Measurements from ENCODE around the gene OPA1. TPM values are rescaled to one million over a fixed set of nuclear protein-coding genes. Genes with fewer than 3 reads are reported as not detected.

OPA1 gene
- total and polyA plus RNA-seq, 2 of the 13 experiments (the other 11 are each of a cell fraction or from before 2014, with no cell fraction given) = 26.7 to 78.5 TPM

GRCh38 chr3:193592841-193593667 lies at the start of gene OPA1 (continued):
- TF ChIP-seq ZNF275 (CRISPR knock-in tag; IDR thresholded peaks at IDR 0.05; ENCODE audit: borderline replicate concordance) (peak; percentile 67; the same call in 1 of the 2 replicates), DNMT3B (CRISPR knock-in tag; conservative IDR thresholded peaks at IDR 0.05) (no peak), JARID2 (CRISPR knock-in tag; IDR thresholded peaks at IDR 0.05; ENCODE audit: insufficient replicate concordance) (peak; percentile 98), ZNF749 (CRISPR knock-in tag; IDR thresholded peaks at IDR 0.05; ENCODE audit: borderline replicate concordance) (0 out of 2 replicates have a peak, but pooled peaks have one; percentile 54), FOXK1 (CRISPR knock-in tag; IDR thresholded peaks at IDR 0.05; ENCODE audit: borderline replicate concordance, low read depth) (peak; percentile 98), SALL1 (CRISPR knock-in tag; IDR thresholded peaks at IDR 0.05) (peak; percentile 97), ZXDC (CRISPR knock-in tag; IDR thresholded peaks at IDR 0.05) (peak; percentile 60; the same call in 1 of the 2 replicates), PRPF4 (IDR thresholded peaks at IDR 0.05; ENCODE audit: low read depth, low read length, poor library complexity, severe bottlenecking) (no peak), ZNF20 (CRISPR knock-in tag; IDR thresholded peaks at IDR 0.05) (no peak), GTF3A (CRISPR knock-in tag; conservative IDR thresholded peaks at IDR 0.05) (no peak), ZNF446 (CRISPR knock-in tag; IDR thresholded peaks at IDR 0.05) (peak; percentile 67; the same call in 1 of the 2 replicates), IKZF5 (CRISPR knock-in tag; IDR thresholded peaks at IDR 0.05) (peak; percentile 98), SIX1 (CRISPR knock-in tag; IDR thresholded peaks at IDR 0.05; ENCODE audit: borderline replicate concordance) (peak; percentile 65; the same call in 1 of the 2 replicates), TFAP4 (IDR thresholded peaks at IDR 0.05; ENCODE audit: borderline replicate concordance, low read depth) (peak; percentile 59; the same call in 1 of the 2 replicates), SMC3 (IDR thresholded peaks at IDR 0.05; ENCODE audit: low read length) (no peak), SMAD9 (CRISPR knock-in tag; IDR thresholded peaks at IDR 0.05) (no peak), SOX13 (IDR thresholded peaks at IDR 0.05) (peak; percentile 46; the same call in 1 of the 2 replicates), SOX13 (CRISPR knock-in tag; conservative IDR thresholded peaks at IDR 0.05 in 1 of 2, IDR thresholded peaks at IDR 0.05 in 1 of 2) (peak in 1 of 2 experiments; percentile 65; a peak in 2 of 4 replicates), ZBTB25 (CRISPR knock-in tag; IDR thresholded peaks at IDR 0.05) (peak; percentile 99), ZBTB7B (CRISPR knock-in tag; IDR thresholded peaks at IDR 0.05) (0 out of 2 replicates have a peak, but pooled peaks have one; percentile 72), MEIS2 (CRISPR knock-in tag; IDR thresholded peaks at IDR 0.05) (peak; percentile 94), ZBTB20 (CRISPR knock-in tag; IDR thresholded peaks at IDR 0.05; ENCODE audit: borderline replicate concordance, low read depth) (peak; percentile 56)
